GM21825 (cell line): ENCODE measurements around the gene PTPRC.

Source experiments
- ATAC-seq: cut with Tn5 transposase; IDR thresholded peaks from one replicate; pipeline ENCODE4 v1.9.1; 2021; ENCODE audit warnings: mild to moderate bottlenecking, moderate library complexity; ENCODE audit not compliant: unreplicated experiment

The PTPRC gene

GRCh38 chr1:198672124-198672523 is 33.3 kb downstream of the PTPRC start:
- ATAC-seq: no peak

DNA sequence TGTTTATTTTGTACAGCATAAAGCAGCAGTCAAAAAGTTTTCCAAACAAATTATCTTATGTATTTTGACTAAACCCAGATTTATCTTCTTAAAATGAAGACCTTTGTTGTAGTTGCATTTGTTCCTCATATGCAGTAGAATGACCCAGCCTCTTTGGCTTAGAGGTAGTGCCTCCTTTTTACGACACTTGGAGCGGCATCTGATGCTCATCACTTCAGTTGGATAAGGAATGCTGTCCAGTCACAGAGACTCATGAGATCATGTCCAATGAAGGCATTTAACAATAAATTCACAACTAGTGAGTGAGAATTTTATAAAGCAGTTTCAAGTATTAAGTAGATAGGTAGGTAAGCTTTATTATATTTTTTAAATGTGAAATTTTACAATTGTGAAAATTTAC is 35.2 kb downstream of the PTPRC start:
- no peak for ATAC-seq

GRCh38 chr1:198676253-198676652 is 37.4 kb downstream of the PTPRC start:
- ATAC-seq: no peak

GRCh38 chr1:198677027-198677426 is 38.2 kb downstream of the PTPRC start:
- ATAC-seq: no peak

DNA sequence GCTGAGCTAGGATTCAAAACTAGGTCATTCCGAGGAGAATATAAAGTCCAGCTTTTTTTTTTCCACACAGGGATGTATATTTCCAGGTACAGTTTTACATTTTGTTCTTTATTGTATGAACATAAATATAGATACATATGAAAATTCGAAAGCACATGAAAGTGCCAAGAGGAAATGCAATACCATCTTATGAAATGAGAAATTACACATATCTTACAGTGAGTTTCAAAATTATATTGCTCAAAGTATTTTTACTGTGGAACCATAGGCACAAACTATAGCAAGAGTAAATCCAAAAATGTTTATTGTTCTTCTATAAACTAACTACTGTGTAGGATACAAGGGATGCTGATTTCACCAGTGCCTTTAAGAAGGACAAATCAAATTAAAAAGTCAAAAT is 39.0 kb downstream of the PTPRC start:
- ATAC-seq: no peak

GRCh38 chr1:198678301-198678836 is 39.5 kb downstream of the PTPRC start:
- no peak for ATAC-seq

DNA sequence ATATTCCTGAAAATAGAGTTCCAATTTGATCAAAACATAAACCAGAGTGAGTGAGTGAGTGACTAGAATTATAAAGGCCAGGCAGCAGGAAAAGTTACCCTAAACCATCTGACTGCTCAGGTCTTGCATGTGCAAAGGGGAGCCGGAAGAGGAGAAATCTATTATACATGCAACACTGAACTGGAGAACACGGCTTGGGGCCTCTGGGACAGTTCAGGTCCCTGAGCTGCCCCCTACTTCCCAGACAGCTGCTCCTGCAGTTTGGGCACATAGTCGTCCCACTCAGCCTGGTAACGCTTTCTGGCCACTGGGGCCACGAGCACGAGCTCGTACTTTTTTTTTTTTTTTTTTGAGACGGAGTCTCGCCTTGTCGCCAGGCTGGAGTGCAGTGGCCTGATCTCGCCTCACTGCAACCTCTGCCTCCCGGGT is 40.1 kb downstream of the PTPRC start:
- ATAC-seq: peak; percentile 31

DNA sequence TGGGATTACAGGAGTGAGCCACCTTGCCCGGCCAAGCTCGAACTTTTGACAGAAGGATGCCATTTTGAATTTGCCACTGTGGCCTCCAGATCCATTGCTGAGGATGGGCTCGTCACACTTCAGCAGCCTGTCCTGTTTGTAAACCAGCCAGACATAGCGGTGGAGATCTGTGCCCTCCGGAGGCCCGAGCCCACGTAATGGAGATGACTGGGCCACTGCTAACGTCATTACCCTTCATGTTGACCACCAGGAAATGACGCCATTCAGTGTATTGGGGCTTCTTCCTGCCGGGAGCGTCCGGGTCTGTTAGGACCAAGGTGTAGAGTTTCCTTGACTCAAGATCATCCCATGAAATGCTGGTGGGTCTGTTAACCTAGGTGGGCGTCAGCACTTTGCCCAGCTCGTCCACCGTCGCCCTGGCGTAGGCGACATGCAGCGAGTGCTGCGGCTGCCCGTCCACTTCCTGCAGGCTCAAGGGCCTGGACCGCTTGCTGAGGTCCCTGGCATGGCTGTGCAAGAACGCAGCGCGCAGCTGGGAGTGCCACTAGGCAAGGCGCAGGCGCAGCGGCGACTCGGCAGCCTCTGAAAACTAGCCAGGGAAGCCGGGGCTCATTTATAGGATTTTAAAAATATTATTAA is 40.8 kb downstream of the PTPRC start:
- no peak for ATAC-seq

- no peak for ATAC-seq
Measured at GRCh38 chr1:198680174-198680875, 41.5 kb downstream of the PTPRC start.

DNA sequence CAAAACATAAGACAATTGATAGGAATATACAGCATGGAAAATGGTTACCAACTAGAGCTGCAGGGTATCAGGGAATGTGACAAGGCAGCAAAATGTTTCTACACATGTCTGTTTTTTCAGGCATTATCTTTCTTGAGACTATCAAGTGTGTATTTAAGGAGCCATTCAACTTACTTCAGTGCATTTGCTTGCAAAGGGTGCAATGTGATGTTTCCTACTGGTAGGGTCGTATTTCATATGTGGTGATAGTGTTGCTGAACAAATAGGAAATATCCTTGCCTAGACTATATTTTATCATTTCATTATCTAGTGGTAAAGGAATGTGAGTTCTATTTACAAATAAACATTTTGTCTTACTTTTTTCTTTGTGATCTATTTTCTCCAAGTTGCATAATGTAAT is 42.4 kb downstream of the PTPRC start:
- ATAC-seq: no peak

DNA sequence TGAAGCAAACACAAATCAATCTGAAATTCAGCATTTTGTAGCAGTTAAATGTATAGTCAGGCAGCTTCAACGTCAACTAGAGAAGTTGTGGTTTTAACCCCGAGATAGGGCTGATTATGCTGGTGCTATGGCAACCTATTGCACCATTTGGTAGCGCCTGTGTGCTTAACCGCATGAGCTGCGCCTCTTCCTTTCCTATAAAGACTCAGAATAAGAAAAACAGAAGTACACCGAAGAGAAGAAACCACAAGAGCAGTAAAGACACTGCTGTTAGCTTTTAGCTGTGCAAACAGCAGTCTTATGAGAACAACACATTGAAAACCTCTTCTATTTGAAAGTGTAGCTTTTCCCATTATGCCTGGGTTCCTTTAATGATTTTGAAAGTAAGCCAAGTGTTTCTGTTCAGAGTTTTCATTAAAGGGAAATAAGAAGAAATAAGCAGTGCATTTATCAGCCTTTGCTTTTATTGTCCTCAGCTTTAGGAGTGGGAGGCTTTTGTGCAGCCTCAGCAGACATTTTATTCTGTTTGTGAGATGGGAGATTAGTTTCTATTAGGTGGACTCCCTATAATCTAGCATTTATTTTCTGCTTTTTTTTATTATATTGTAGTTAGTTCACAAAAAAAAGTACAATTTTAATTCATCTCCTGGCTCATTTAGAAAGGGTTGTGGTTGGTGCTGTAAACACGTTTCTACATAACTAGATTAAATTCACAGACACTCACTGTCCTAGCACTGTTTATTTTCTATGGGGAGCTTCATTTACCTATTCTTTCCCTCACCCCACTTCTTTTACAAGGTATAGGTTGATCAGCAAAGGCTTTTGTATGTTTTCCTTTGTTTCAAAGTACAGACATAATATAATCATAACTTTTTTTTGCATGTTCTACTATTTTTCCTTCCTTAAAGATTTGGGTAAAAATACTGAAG is 43.3 kb downstream of the PTPRC start:
- ATAC-seq: peak; percentile 94

GRCh38 chr1:198682850-198683249 is 44.0 kb downstream of the PTPRC start:
- no peak for ATAC-seq

- ATAC-seq: no peak
Measured at GRCh38 chr1:198683449-198683848, 44.6 kb downstream of the PTPRC start.

- ATAC-seq: no peak
Measured at GRCh38 chr1:198686069-198686728, 47.4 kb downstream of the PTPRC start.

- ATAC-seq: no peak
Measured at GRCh38 chr1:198687429-198687828, 48.6 kb downstream of the PTPRC start.

- ATAC-seq: no peak
Measured at GRCh38 chr1:198691063-198691462, 52.2 kb downstream of the PTPRC start.

- no peak for ATAC-seq
Measured at GRCh38 chr1:198693321-198693720, 54.5 kb downstream of the PTPRC start.

DNA sequence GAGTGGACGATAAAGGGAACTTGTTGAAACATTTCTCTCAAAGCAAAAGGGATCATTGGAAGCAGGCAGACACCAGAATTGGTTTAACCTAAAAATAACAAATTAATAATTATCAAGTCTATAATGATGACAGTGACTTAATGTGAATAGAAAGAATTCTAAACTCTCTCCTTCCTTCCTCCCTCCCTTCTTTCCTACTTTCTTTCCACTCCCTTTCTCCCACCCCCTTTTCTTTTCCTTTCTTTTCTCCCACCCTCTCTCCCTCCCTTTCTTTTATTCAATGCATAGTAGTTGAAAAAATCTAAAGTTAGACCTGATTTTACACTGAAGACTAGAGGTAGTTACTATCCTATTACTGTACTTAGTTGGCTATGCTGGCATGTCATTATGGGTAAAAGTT is 55.7 kb downstream of the PTPRC start:
- ATAC-seq: no peak

DNA sequence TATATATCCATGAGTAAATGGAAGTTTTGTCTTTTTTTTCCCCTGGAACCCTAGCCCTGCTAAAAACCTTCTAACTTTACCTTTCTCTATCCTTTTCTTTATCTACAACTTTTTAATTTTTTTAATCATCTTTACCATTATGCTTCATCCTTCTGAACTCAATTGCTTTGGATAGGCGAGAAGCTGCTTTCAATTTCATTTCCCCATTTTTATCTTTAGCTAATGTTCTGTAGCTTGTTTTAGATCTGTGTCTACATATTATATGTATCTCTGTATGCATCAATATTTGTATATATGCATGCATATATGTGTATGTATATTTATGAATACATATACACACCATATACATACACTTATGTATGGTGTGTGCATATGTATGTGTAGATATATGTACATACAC is 57.4 kb downstream of the PTPRC start:
- peak; percentile 52 for ATAC-seq

DNA sequence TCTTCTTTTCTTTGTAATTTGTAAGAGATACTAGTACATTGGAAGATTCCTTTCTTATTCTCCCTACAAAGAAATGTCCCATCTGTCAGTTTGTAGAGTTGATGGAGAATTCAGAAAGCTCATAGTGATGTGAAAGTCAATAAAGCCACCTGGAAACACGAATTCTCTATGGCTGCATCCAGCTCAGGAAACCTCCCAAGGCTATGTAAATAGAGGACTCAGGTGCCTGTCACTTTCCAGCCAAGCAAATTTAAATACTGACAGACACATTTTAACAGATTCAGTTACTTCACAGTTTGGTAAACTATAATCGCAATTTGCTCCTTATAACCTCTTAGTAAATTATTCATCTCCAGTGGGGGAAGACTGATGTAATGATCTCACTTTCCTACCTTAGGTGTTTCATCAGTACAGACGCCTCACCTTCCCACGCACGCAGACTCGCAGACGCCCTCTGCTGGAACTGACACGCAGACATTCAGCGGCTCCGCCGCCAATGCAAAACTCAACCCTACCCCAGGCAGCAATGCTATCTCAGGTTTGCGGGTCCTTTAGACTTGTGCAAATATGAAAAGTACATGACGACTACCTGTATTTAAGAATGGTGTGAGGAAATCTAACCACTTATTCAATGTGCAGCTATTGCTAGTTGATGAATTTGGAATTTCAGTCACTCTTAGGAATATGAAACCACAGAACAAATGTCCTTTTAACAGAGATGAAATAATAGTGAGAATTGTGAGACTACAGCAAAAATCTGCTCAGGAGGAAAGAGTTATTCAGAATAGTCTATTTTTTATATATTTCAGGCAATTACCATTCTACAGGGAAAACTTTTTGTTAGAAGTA is 60.6 kb downstream of the PTPRC start:
- no peak for ATAC-seq
